SK-N-SH treated with all-trans-retinoic acid at 6 μM for 48 hours (cell line): ENCODE results near the gene MYL10.

Experiments
- ATAC-seq: fragments of 200-7000 bp; cut with Tn5 transposase; 3 replicates; pipeline ENCODE4 v1.9.1; 2020; ENCODE audit warnings: mild to moderate bottlenecking, moderate library complexity
- ARNTL ChIP-seq: fragments of 450-650 bp; formaldehyde crosslinking; IDR thresholded peaks from 2 replicates; pipeline ENCODE4 v1.5.0; 2020; ENCODE audit warnings: low read depth, mild to moderate bottlenecking, moderate library complexity, borderline replicate concordance
- BACH2 ChIP-seq: fragments of 250-450 bp; sonication (Bioruptor Pico); IDR thresholded peaks from 2 replicates; pipeline ENCODE4 v1.9.0; 2021; ENCODE audit warnings: mild to moderate bottlenecking, borderline replicate concordance
- CREB5 ChIP-seq: fragments of 250-450 bp; sonication (Bioruptor Pico); IDR thresholded peaks from 2 replicates; pipeline ENCODE4 v1.5.1; 2020; ENCODE audit warnings: low read depth, mild to moderate bottlenecking, moderate library complexity
- ESRRG ChIP-seq: fragments of 250-450 bp; sonication (Bioruptor Pico); IDR thresholded peaks from 2 replicates; pipeline ENCODE4 v1.6.1; 2021; ENCODE audit warnings: mild to moderate bottlenecking
- GLIS3 ChIP-seq: fragments of 250-450 bp; sonication (Bioruptor Pico); IDR thresholded peaks from 2 replicates; pipeline ENCODE4 v1.5.0; 2020; ENCODE audit warnings: mild to moderate bottlenecking, moderate library complexity
- OSR1 ChIP-seq: fragments of 250-450 bp; sonication (Bioruptor Pico); IDR thresholded peaks from 2 replicates; pipeline ENCODE4 v1.8.0; 2022; ENCODE audit warnings: moderate library complexity, mild to moderate bottlenecking, inconsistent platforms
- PATZ1 ChIP-seq: fragments of 250-450 bp; sonication (Bioruptor Pico); IDR thresholded peaks from 2 replicates; pipeline ENCODE4 v1.8.0; 2020; ENCODE audit warnings: mild to moderate bottlenecking, moderate library complexity, borderline replicate concordance
- POU6F1 ChIP-seq: fragments of 250-450 bp; sonication (Bioruptor Pico); IDR thresholded peaks from 2 replicates; pipeline ENCODE4 v1.8.0; 2021; ENCODE audit warnings: low read depth, mild to moderate bottlenecking, moderate library complexity, borderline replicate concordance
- PPARA ChIP-seq: fragments of 250-450 bp; sonication (Bioruptor Pico); IDR thresholded peaks from 2 replicates; pipeline ENCODE4 v1.5.0; 2020; ENCODE audit warnings: mild to moderate bottlenecking, borderline replicate concordance
- SNAI2 ChIP-seq: fragments of 250-450 bp; sonication (Bioruptor Pico); IDR thresholded peaks from 2 replicates; pipeline ENCODE4 v1.5.0; 2020; ENCODE audit warnings: mild to moderate bottlenecking, moderate library complexity
- TCF4 ChIP-seq: fragments of 250-450 bp; sonication (Bioruptor Pico); IDR thresholded peaks from 2 replicates; pipeline ENCODE4 v1.8.0; 2021; ENCODE audit warnings: mild to moderate bottlenecking, moderate library complexity, borderline replicate concordance
- TOX ChIP-seq: fragments of 250-450 bp; sonication (Bioruptor Pico); IDR thresholded peaks from 2 replicates; pipeline ENCODE4 v1.8.0; 2021; ENCODE audit warnings: mild to moderate bottlenecking, moderate library complexity, borderline replicate concordance
- TSHZ2 ChIP-seq: fragments of 250-450 bp; sonication (Bioruptor Pico); IDR thresholded peaks from 2 replicates; pipeline ENCODE4 v1.5.0; 2020; ENCODE audit warnings: mild to moderate bottlenecking, moderate library complexity
- ZC3H10 ChIP-seq: fragments of 250-450 bp; sonication (Bioruptor Pico); IDR thresholded peaks from 2 replicates; pipeline ENCODE4 v1.5.1; 2021; ENCODE audit warnings: mild to moderate bottlenecking, moderate library complexity
- ZFP3 ChIP-seq: fragments of 250-450 bp; sonication (Bioruptor Pico); IDR thresholded peaks from 2 replicates; pipeline ENCODE4 v1.5.0; 2020; ENCODE audit warnings: mild to moderate bottlenecking, moderate library complexity
- ZFP30 ChIP-seq: fragments of 450-650 bp; formaldehyde crosslinking; IDR thresholded peaks from 2 replicates; pipeline ENCODE4 v1.5.0; 2022; ENCODE audit warnings: mild to moderate bottlenecking, moderate library complexity
- ZNF565 ChIP-seq: fragments of 450-650 bp; formaldehyde crosslinking; conservative IDR thresholded peaks from 2 replicates; pipeline ENCODE4 v1.5.0; 2020; ENCODE audit warnings: low read depth, mild to moderate bottlenecking, moderate library complexity
- ZNF70 ChIP-seq: fragments of 450-650 bp; formaldehyde crosslinking; IDR thresholded peaks from 2 replicates; pipeline ENCODE4 v1.5.0; 2020; ENCODE audit warnings: mild to moderate bottlenecking, moderate library complexity

The MYL10 gene

GRCh38 chr7:101575721-101576120 is 53.4 kb downstream of the MYL10 start:
- ATAC-seq, result no peak
- TF ChIP-seq ZNF70 (CRISPR knock-in tag), result no peak
- no peak for TF ChIP-seq GLIS3
- TF ChIP-seq, all 23 proteins: peak for 0

- TF ChIP-seq ZNF70 (CRISPR knock-in tag), result no peak
- no peak for TF ChIP-seq ZNF565
- no peak for TF ChIP-seq PPARA
- TF ChIP-seq ESRRG (CRISPR knock-in tag), result no peak
- no peak for TF ChIP-seq SNAI2 (CRISPR knock-in tag)
- TF ChIP-seq ZC3H10 (CRISPR knock-in tag), result no peak
- TF ChIP-seq ZFP3, result no peak
- no peak for TF ChIP-seq PATZ1 (CRISPR knock-in tag)
- no peak for TF ChIP-seq TSHZ2 (CRISPR knock-in tag)
- no peak for TF ChIP-seq CREB5 (CRISPR knock-in tag)
- TF ChIP-seq GLIS3, result no peak
- TF ChIP-seq OSR1 (CRISPR knock-in tag), result no peak
- no peak for ATAC-seq
Observed at GRCh38 chr7:101575168-101575567, 53.9 kb downstream of the MYL10 start.

GRCh38 chr7:101572156-101572555 is 56.9 kb downstream of the MYL10 start:
- no peak for TF ChIP-seq TOX (CRISPR knock-in tag)
- no peak for TF ChIP-seq PPARA
- TF ChIP-seq CREB5 (CRISPR knock-in tag), result no peak
- TF ChIP-seq ARNTL, result no peak
- no peak for TF ChIP-seq TCF4 (CRISPR knock-in tag)
- no peak for TF ChIP-seq ZFP30 (CRISPR knock-in tag)
- no peak for TF ChIP-seq BACH2 (CRISPR knock-in tag)
- no peak for TF ChIP-seq OSR1 (CRISPR knock-in tag)
- TF ChIP-seq ZC3H10 (CRISPR knock-in tag), result no peak
- no peak for TF ChIP-seq POU6F1
- TF ChIP-seq GLIS3, result no peak
- no peak for TF ChIP-seq TSHZ2 (CRISPR knock-in tag)
- TF ChIP-seq, all 23 proteins: peak for 0
- ATAC-seq, result no peak
